K562 (cell line): ENCODE results near the gene GBA2.

Experiments used
- CREM ChIP-seq: IDR thresholded peaks from 2 replicates; pipeline ENCODE4 v1.6.1; 2014; ENCODE audit warnings: antibody characterized with exemption, low read depth
- JUN ChIP-seq, 2 experiments: sonication (generic) in 1 of 2; formaldehyde crosslinking in 1 of 2; IDR thresholded peaks; 2 replicates each; pipeline versions ENCODE4 v1.6.1 to v1.8.0; 2012 to 2022; ENCODE audit warnings: borderline replicate concordance in 2 of 2, mild to moderate bottlenecking in 2 of 2, improper control_type of control experiment in 1 of 2, low read depth in 1 of 2, low read length in 1 of 2, missing genetic modification reagents in 1 of 2
- SETDB1 ChIP-seq: IDR thresholded peaks from one replicate; pipeline ENCODE4 v1.6.1; 2012; ENCODE audit warnings: low read length, control low read depth, inconsistent platforms
- ZNF184 ChIP-seq: sonication (generic); formaldehyde crosslinking; IDR thresholded peaks from 2 replicates; pipeline ENCODE4 v1.5.0; 2020; ENCODE audit warnings: missing genetic modification reagents

GRCh38 chr9:35789541-35789940 lies 40.5 kb upstream of the GBA2 start:
- no peak for TF ChIP-seq ZNF184
- no peak for TF ChIP-seq JUN (IDR thresholded peaks at IDR 0.05; ENCODE audit: borderline replicate concordance, low read depth, low read length)
- no peak for TF ChIP-seq JUN (CRISPR knock-in tag; IDR thresholded peaks at IDR 0.05; ENCODE audit: borderline replicate concordance)
- no peak for TF ChIP-seq SETDB1
- no peak for TF ChIP-seq CREM
